Body of pancreas (tissue), 4 donors: Measurements from ENCODE around the gene BMPR1B.

Source experiments
- POLR2A ChIP-seq, 3 donors: fragments of 450-650 bp; IDR thresholded peaks; one replicate each; pipeline ENCODE4 v1.6.1; 2016; ENCODE audit warnings: antibody characterized with exemption in 3 of 3, mild to moderate bottlenecking in 2 of 3
- TF ChIP-seq, protein P1 (sequence below), 7 experiments: fragments of 450-650 bp in 4 of 7; fragments of 200-600 bp in 3 of 7; sonication (generic) in 3 of 7; IDR thresholded peaks; one replicate each; pipeline ENCODE4 v1.5.1; 2016 to 2019; ENCODE audit warnings: antibody characterized with exemption in 7 of 7

DNA sequence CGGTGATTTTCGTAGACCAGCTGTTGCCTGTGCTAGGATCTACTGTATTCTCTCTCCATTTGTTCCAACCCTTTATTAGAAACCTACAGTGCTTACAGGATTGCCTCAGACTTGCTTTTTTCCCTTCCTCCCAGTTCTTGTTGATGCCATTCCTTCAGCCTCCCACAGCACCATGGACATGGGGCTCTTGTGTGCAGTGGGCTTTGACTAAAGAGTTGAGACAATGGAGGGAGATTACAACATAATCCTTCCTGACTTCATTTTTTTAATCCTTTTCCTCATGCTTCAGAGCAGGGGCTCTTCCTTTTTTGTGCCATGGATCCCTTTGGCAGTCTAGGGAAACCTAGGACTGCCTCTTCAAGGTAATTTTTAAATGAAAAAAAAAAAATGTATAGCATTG lies 92.1 kb downstream of the BMPR1B start:
- TF ChIP-seq, protein P1, sequence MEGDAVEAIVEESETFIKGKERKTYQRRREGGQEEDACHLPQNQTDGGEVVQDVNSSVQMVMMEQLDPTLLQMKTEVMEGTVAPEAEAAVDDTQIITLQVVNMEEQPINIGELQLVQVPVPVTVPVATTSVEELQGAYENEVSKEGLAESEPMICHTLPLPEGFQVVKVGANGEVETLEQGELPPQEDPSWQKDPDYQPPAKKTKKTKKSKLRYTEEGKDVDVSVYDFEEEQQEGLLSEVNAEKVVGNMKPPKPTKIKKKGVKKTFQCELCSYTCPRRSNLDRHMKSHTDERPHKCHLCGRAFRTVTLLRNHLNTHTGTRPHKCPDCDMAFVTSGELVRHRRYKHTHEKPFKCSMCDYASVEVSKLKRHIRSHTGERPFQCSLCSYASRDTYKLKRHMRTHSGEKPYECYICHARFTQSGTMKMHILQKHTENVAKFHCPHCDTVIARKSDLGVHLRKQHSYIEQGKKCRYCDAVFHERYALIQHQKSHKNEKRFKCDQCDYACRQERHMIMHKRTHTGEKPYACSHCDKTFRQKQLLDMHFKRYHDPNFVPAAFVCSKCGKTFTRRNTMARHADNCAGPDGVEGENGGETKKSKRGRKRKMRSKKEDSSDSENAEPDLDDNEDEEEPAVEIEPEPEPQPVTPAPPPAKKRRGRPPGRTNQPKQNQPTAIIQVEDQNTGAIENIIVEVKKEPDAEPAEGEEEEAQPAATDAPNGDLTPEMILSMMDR (IDR thresholded peaks at IDR 0.05), result no peak
- no peak for TF ChIP-seq POLR2A (IDR thresholded peaks at IDR 0.05)
